H1 (cell line): Measurements from ENCODE around the gene LRRC37A3. TPM values are rescaled to one million over a fixed set of nuclear protein-coding genes. Genes with fewer than 3 reads are reported as not detected.

Experiments used
- CTCF ChIA-PET: fragments of 300-600 bp; sonication (Branson Sonifier 250); formaldehyde crosslinking; loops from one replicate; lab custom pipeline; 2021; ENCODE audit not compliant: partially characterized antibody; lab: Charles Lee
- POLR2A ChIA-PET: fragments of 300-600 bp; sonication (Branson Sonifier 250); formaldehyde crosslinking; loops from one replicate; lab custom pipeline; 2021; ENCODE audit warnings: inconsistent platforms; ENCODE audit not compliant: partially characterized antibody; lab: Charles Lee
- DNase-seq, 2 experiments: peaks; one replicate each; pipeline versions ENCODE4 v3.0.0 to v3.0.0-alpha.2; 2010 to 2022; ENCODE audit warnings: low spot score in 2 of 2, low read depth in 1 of 2, mixed read lengths in 1 of 2
- FAIRE-seq: peaks from 2 replicates; lab custom pipeline; 2011; peaks lifted over from hg19 to GRCh38; lab: Jason Lieb, UNC
- H2AFZ ChIP-seq: 2 replicates; pipeline ENCODE4 v1.8.1; 2012; ENCODE audit warnings: low read length, inconsistent platforms
- H2AK5ac ChIP-seq: 2 replicates; pipeline ENCODE4 v1.6.1; 2013; ENCODE audit warnings: low read depth, low read length
- H2BK120ac ChIP-seq: replicated peaks from 2 replicates; pipeline ENCODE3; 2013; ENCODE audit warnings: low read depth, low read length, inconsistent platforms
- H2BK12ac ChIP-seq: 2 replicates; pipeline ENCODE4 v1.6.1; 2013; ENCODE audit warnings: low read depth, low read length
- H2BK15ac ChIP-seq: 2 replicates; pipeline ENCODE4 v1.6.1; 2013; ENCODE audit warnings: low read length
- H2BK20ac ChIP-seq: 2 replicates; pipeline ENCODE4 v1.6.1; 2013; ENCODE audit warnings: low read length
- H2BK5ac ChIP-seq: 2 replicates; pipeline ENCODE4 v1.6.1; 2013; ENCODE audit warnings: low read depth, low read length
- H3K14ac ChIP-seq: 2 replicates; pipeline ENCODE4 v1.6.1; 2013; ENCODE audit warnings: inconsistent platforms; ENCODE audit not compliant: insufficient read length
- H3K18ac ChIP-seq: 2 replicates; pipeline ENCODE4 v1.6.1; 2013; ENCODE audit warnings: low read length; ENCODE audit errors: extremely low read depth
- H3K23ac ChIP-seq: 2 replicates; pipeline ENCODE4 v1.6.1; 2013; ENCODE audit warnings: inconsistent platforms; ENCODE audit not compliant: insufficient read length
- H3K23me2 ChIP-seq: 2 replicates; pipeline ENCODE4 v1.6.1; 2013; ENCODE audit warnings: low read depth, low read length
- H3K27ac ChIP-seq: 2 replicates; pipeline ENCODE4 v1.6.1; 2011; ENCODE audit warnings: low read depth, low read length, inconsistent platforms
- H3K27me3 ChIP-seq, 4 experiments: replicated peaks in 1 of 4; 1 replicate in 1 of 4; 2 replicates in 3 of 4; pipeline versions ENCODE4 v1.6.1 to v1.8.1; 2011 to 2013; ENCODE audit warnings: low read length in 3 of 4, mild to moderate bottlenecking in 3 of 4, inconsistent platforms in 2 of 4, mixed read lengths in 2 of 4, moderate library complexity in 1 of 4; ENCODE audit not compliant: control insufficient read depth in 3 of 4, insufficient read depth in 3 of 4; ENCODE audit errors: extremely low read depth in 1 of 4
- H3K36me3 ChIP-seq, 4 experiments: 2 replicates each; pipeline versions ENCODE4 v1.6.1 to v1.8.1; 2011 to 2013; ENCODE audit warnings: mild to moderate bottlenecking in 4 of 4, low read length in 3 of 4, moderate library complexity in 2 of 4, control low read depth in 1 of 4, inconsistent platforms in 1 of 4; ENCODE audit not compliant: insufficient read depth in 4 of 4, control insufficient read depth in 2 of 4
- H3K4ac ChIP-seq: replicated peaks from 2 replicates; pipeline ENCODE3; 2013; ENCODE audit warnings: low read length, low read depth, mixed read lengths, inconsistent platforms; ENCODE audit not compliant: insufficient read length
- H3K4me1 ChIP-seq, 4 experiments: replicated peaks in 1 of 4; 1 replicate in 1 of 4; 2 replicates in 3 of 4; pipeline versions ENCODE4 v1.6.1 to v1.8.1; 2011 to 2013; ENCODE audit warnings: low read length in 3 of 4, inconsistent platforms in 2 of 4, mixed read lengths in 1 of 4; ENCODE audit not compliant: insufficient read depth in 4 of 4, control insufficient read depth in 3 of 4
- H3K4me2 ChIP-seq, 2 experiments: 2 replicates each; pipeline versions ENCODE4 v1.6.1 to v1.8.1; 2011 to 2013; ENCODE audit warnings: low read depth in 2 of 2, low read length in 2 of 2, control low read depth in 1 of 2, inconsistent platforms in 1 of 2, mild to moderate bottlenecking in 1 of 2; ENCODE audit not compliant: insufficient read depth in 1 of 2
- H3K4me3 ChIP-seq, 4 experiments: fragments of 200-600, 300-600 bp in 1 of 4; sonication (generic), shearing (Covaris generic), sonication (Bioruptor Twin) in 1 of 4; 2 replicates each; pipeline versions ENCODE4 v1.5.1 to v1.8.1; 2011 to 2016; ENCODE audit warnings: low read length in 4 of 4, low read depth in 3 of 4, control low read depth in 2 of 4, inconsistent platforms in 2 of 4, mild to moderate bottlenecking in 2 of 4, mixed read lengths in 1 of 4, moderate library complexity in 1 of 4; ENCODE audit not compliant: insufficient read depth in 2 of 4; ENCODE audit errors: extremely low read depth in 1 of 4
- H3K56ac ChIP-seq: replicated peaks from 2 replicates; pipeline ENCODE3; 2013; ENCODE audit warnings: low read depth, mild to moderate bottlenecking, mixed read lengths, low read length, inconsistent platforms; ENCODE audit not compliant: insufficient read length
- H3K79me1 ChIP-seq: 2 replicates; pipeline ENCODE4 v1.6.1; 2013; ENCODE audit warnings: low read depth, low read length, control low read depth
- H3K79me2 ChIP-seq, 2 experiments: 2 replicates each; pipeline versions ENCODE4 v1.6.1 to v1.8.1; 2012 to 2013; ENCODE audit warnings: low read length in 2 of 2, mild to moderate bottlenecking in 2 of 2, inconsistent platforms in 1 of 2; ENCODE audit not compliant: insufficient read depth in 2 of 2, control insufficient read depth in 1 of 2
- H3K9ac ChIP-seq, 4 experiments: replicated peaks in 1 of 4; 1 replicate in 1 of 4; 2 replicates in 3 of 4; pipeline versions ENCODE4 v1.6.1 to v1.8.1; 2011 to 2013; ENCODE audit warnings: low read depth in 3 of 4, low read length in 3 of 4, control low read depth in 2 of 4, mild to moderate bottlenecking in 2 of 4, moderate library complexity in 2 of 4, inconsistent platforms in 1 of 4; ENCODE audit errors: extremely low read depth in 1 of 4
- H3K9me3 ChIP-seq, 2 experiments: 2 replicates each; pipeline versions ENCODE4 v1.6.1 to v1.8.1; 2012 to 2013; ENCODE audit warnings: mild to moderate bottlenecking in 2 of 2, moderate library complexity in 2 of 2, control low read depth in 1 of 2, inconsistent platforms in 1 of 2, low read depth in 1 of 2, low read length in 1 of 2, mixed read lengths in 1 of 2; ENCODE audit not compliant: insufficient read depth in 2 of 2
- H4K20me1 ChIP-seq, 2 experiments: replicated peaks in 1 of 2; 2 replicates each; pipeline versions ENCODE3 to v1.8.1; 2011 to 2013; ENCODE audit warnings: inconsistent platforms in 2 of 2, low read length in 2 of 2, mild to moderate bottlenecking in 1 of 2; ENCODE audit not compliant: insufficient read depth in 2 of 2, control insufficient read depth in 1 of 2
- H4K5ac ChIP-seq: 2 replicates; pipeline ENCODE4 v1.6.1; 2013; ENCODE audit warnings: low read length, low read depth, mixed read lengths, inconsistent platforms; ENCODE audit not compliant: insufficient read length
- H4K8ac ChIP-seq: 2 replicates; pipeline ENCODE4 v1.8.0; 2013; ENCODE audit warnings: mild to moderate bottlenecking, moderate library complexity, low read length, inconsistent platforms; ENCODE audit not compliant: insufficient read depth; ENCODE audit errors: extremely low read depth
- H4K91ac ChIP-seq: replicated peaks from 2 replicates; pipeline ENCODE3; 2013; ENCODE audit warnings: low read length, mixed read lengths, inconsistent platforms; ENCODE audit not compliant: insufficient read length
- CBX8 ChIP-seq: fragments of 300-800, 300-1000 bp; sonication (generic); IDR thresholded peaks from 2 replicates; pipeline ENCODE4 v1.7.1; 2016; ENCODE audit warnings: low read depth, low read length, borderline replicate concordance
- FOSL1 ChIP-seq: IDR thresholded peaks from 2 replicates; pipeline ENCODE4 v1.6.1; 2011; ENCODE audit warnings: mild to moderate bottlenecking, low read depth, low read length, moderate library complexity; ENCODE audit not compliant: insufficient read depth
- HDAC2 ChIP-seq, 2 experiments: fragments of 300-600 bp in 1 of 2; sonication (generic) in 1 of 2; IDR thresholded peaks; 2 replicates each; pipeline ENCODE4 v1.6.1; 2011 to 2012; ENCODE audit warnings: low read depth in 2 of 2, low read length in 2 of 2, mild to moderate bottlenecking in 2 of 2, moderate library complexity in 2 of 2, borderline replicate concordance in 1 of 2, inconsistent platforms in 1 of 2
- KDM1A ChIP-seq: fragments of 200-600, 300-600 bp; sonication (generic); IDR thresholded peaks from 2 replicates; pipeline ENCODE4 v1.7.1; 2016; ENCODE audit warnings: mild to moderate bottlenecking, low read length, borderline replicate concordance
- RFX5 ChIP-seq: IDR thresholded peaks from 2 replicates; pipeline ENCODE4 v1.6.1; 2011; ENCODE audit warnings: low read depth, low read length, improper control_type of control experiment, borderline replicate concordance
- SAP30 ChIP-seq: fragments of 300-600 bp; sonication (generic); IDR thresholded peaks from 2 replicates; pipeline ENCODE4 v1.7.1; 2012; ENCODE audit warnings: low read length, moderate library complexity, mild to moderate bottlenecking, inconsistent platforms; ENCODE audit not compliant: insufficient read depth, insufficient replicate concordance
- SRF ChIP-seq: IDR thresholded peaks from 2 replicates; pipeline ENCODE4 v1.6.1; 2011; ENCODE audit warnings: mild to moderate bottlenecking, low read depth, low read length, moderate library complexity
- TCF12 ChIP-seq: IDR thresholded peaks from 2 replicates; pipeline ENCODE4 v1.6.1; 2011; ENCODE audit warnings: low read depth, mild to moderate bottlenecking, low read length
- YY1 ChIP-seq: IDR thresholded peaks from 2 replicates; pipeline ENCODE4 v1.6.1; 2011; ENCODE audit warnings: low read depth, mild to moderate bottlenecking, low read length
- ZNF274 ChIP-seq: IDR thresholded peaks from 2 replicates; pipeline ENCODE4 v1.7.0; 2012; ENCODE audit warnings: low read length, borderline replicate concordance; ENCODE audit errors: extremely low read depth
- WGBS, 2 experiments: shearing (Covaris generic) in 1 of 2; methylation state at CpG; one replicate each; pipeline versions ENCODE4 v1.1.6 to v1.1.7; 2013 to 2015; ENCODE audit warnings: low lambda C conversion rate in 2 of 2, mixed read lengths in 2 of 2, inconsistent platforms in 1 of 2, low coverage in 1 of 2, missing lambda C conversion rate in 1 of 2; ENCODE audit not compliant: insufficient replicate concordance in 2 of 2, insufficient coverage in 1 of 2, insufficient read length in 1 of 2; ENCODE audit errors: extremely low coverage in 1 of 2, missing lambda C conversion rate in 1 of 2; 5-methylcytosine and 5-hydroxymethylcytosine counted together
- polyA plus RNA-seq, 7 experiments: library from polyadenylated mRNA; depleted of rRNA in 3 of 7; stranded (reverse) in 5 of 7; unstranded in 2 of 7; fragments of >200 nt in 5 of 7; fragments of 200-250 nt in 2 of 7; gene quantifications; 1 replicate in 5 of 7; 2 replicates in 1 of 7; 4 replicates in 1 of 7; pipeline versions ENCODE4 v1.2.1 to v1.2.3, GENCODE V29; 2011 to 2013; ENCODE audit warnings: missing spikeins in 2 of 7, mixed read lengths in 2 of 7
- total RNA-seq: library from RNA; stranded (reverse); fragmentation: NEBNext Ultra II Directional; extraction: Animal tissue kit (Norgen Biotek cat#: 25700); gene quantifications from 2 replicates; pipeline ENCODE4 v1.2.1, GENCODE V29; 2021

The LRRC37A3 gene
- total and polyA plus RNA-seq, 2 of the 8 experiments (the other 6 are each of a cell fraction or from before 2014, with no cell fraction given), result 2.7 to 9.4 TPM

DNA sequence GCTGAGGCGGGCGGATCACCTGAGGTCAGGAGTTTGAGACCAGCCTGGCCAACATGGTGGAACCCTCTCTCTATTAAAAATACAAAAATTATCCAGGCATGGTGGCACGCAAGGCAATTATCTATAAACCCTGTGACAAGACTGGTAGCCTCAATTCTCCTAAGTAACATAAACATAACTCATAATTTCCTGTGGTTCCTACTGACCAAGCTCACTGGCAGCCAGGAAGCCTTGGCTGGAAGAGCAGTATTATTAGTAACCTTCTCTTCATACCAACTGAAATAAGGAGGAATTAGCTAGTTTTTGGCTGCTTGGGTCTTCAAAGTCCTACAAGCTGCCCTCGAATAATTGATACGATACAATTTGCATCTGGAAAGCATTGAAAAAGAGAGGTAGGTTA lies 31.6 kb upstream of the LRRC37A3 start:
- no peak overlapping the region for H3K23ac ChIP-seq
- H3K18ac ChIP-seq, result no peak overlapping the region
- H3K79me2 ChIP-seq, result no peaks in the 10 kb centered on the region
- ChIA-PET CTCF (interaction anchor here (0.7 to 1.4 kb wide), 3 partner anchors 10 to 13 kb away, joined by 3 to 4 read pairs (median 3); no protein-coding TSS in a partner anchor), POLR2A (no interaction called here)
- no peak overlapping the region for H2BK5ac ChIP-seq
- DNase-seq (no peak), FAIRE-seq (no peak)
- H3K23me2 ChIP-seq, result no peaks in the 10 kb centered on the region
- no peaks in the 10 kb centered on the region for H3K79me1 ChIP-seq
- no peak overlapping the region for H3K4me2 ChIP-seq
- H3K4ac ChIP-seq, result no peak overlapping the region
- H2BK20ac ChIP-seq, result no peak overlapping the region
- H2AK5ac ChIP-seq, result no peak overlapping the region
- no peak overlapping the region for H2BK120ac ChIP-seq
- H3K14ac ChIP-seq, result no peak overlapping the region
- no peak overlapping the region for H4K5ac ChIP-seq
- no peak overlapping the region for H2BK15ac ChIP-seq
- no peak overlapping the region for H3K9ac ChIP-seq
- no peak overlapping the region for H2BK12ac ChIP-seq
- H4K91ac ChIP-seq, result no peak overlapping the region
- H4K20me1 ChIP-seq, result no peaks in the 10 kb centered on the region
- WGBS, 2 experiments, result 92% methylated on average over 5 of the region's 5 CpGs; no CpG with 5 or more reads in 1 of the 2 experiments
- H4K8ac ChIP-seq, result no peak overlapping the region
- H3K27me3 ChIP-seq, result no peaks in the 10 kb centered on the region
- no peaks in the 10 kb centered on the region for H3K4me1 ChIP-seq
- TF ChIP-seq CBX8 (no peak), ZNF274 (no peak), HDAC2 (IDR thresholded peaks at IDR 0.05; ENCODE audit: borderline replicate concordance in 1 of 2, low read depth in 2 of 2, low read length in 2 of 2) (no peak), RFX5 (no peak), TCF12 (no peak), SRF (no peak), SAP30 (no peak), YY1 (no peak), FOSL1 (no peak), KDM1A (no peak)
- no peak overlapping the region for H3K56ac ChIP-seq
- H3K27ac ChIP-seq, result no peak overlapping the region
- no peak overlapping the region for H2AFZ ChIP-seq
- no peaks in the 10 kb centered on the region for H3K9me3 ChIP-seq
- H3K36me3 ChIP-seq, result no peaks in the 10 kb centered on the region
- no peak overlapping the region for H3K4me3 ChIP-seq
